ENCODE measurements around the gene PLPP4.

Gene PLPP4

GRCh38 chr10:120459185-120459584 lies 2.2 kb downstream of the PLPP4 start:
- Histone ChIP-seq H3K27me3 (ENCODE audit: control insufficient read depth, insufficient read depth, low read length) (peaks cover 11% of the 10 kb centered on the region), H3K4me3 (ENCODE audit: low read length) (no peak overlapping the region), H3K27ac (ENCODE audit: low read depth, low read length) (no peak overlapping the region), H3K9ac (ENCODE audit: low read length) (no peak overlapping the region), H3K36me3 (ENCODE audit: control insufficient read depth, insufficient read depth, low read length) (no peaks in the 10 kb centered on the region), H3K4me1 (ENCODE audit: control insufficient read depth, insufficient read depth, low read length) (peaks cover 6% of the 10 kb centered on the region)

GRCh38 chr10:120460186-120460585 lies 3.2 kb downstream of the PLPP4 start:
- no peak overlapping the region for H3K27ac ChIP-seq (ENCODE audit: low read depth, low read length)
- H3K36me3 ChIP-seq (ENCODE audit: control insufficient read depth, insufficient read depth, low read length), result no peaks in the 10 kb centered on the region
- peaks cover 9% of the 10 kb centered on the region for H3K27me3 ChIP-seq (ENCODE audit: control insufficient read depth, insufficient read depth, low read length)
- no peak overlapping the region for H3K9ac ChIP-seq (ENCODE audit: low read length)
- H3K4me3 ChIP-seq (ENCODE audit: low read length), result no peak overlapping the region
- peaks cover 6% of the 10 kb centered on the region for H3K4me1 ChIP-seq (ENCODE audit: control insufficient read depth, insufficient read depth, low read length)

GRCh38 chr10:120460776-120461175 lies 3.7 kb downstream of the PLPP4 start:
- no peaks in the 10 kb centered on the region for H3K36me3 ChIP-seq (ENCODE audit: control insufficient read depth, insufficient read depth, low read length)
- H3K4me1 ChIP-seq (ENCODE audit: control insufficient read depth, insufficient read depth, low read length), result peaks cover 6% of the 10 kb centered on the region
- H3K27ac ChIP-seq (ENCODE audit: low read depth, low read length), result no peak overlapping the region
- H3K4me3 ChIP-seq (ENCODE audit: low read length), result no peak overlapping the region
- H3K27me3 ChIP-seq (ENCODE audit: control insufficient read depth, insufficient read depth, low read length), result peaks cover 7% of the 10 kb centered on the region
- H3K9ac ChIP-seq (ENCODE audit: low read length), result no peak overlapping the region

- H3K27me3 ChIP-seq (ENCODE audit: control insufficient read depth, insufficient read depth, low read length), result peaks cover 7% of the 10 kb centered on the region
- H3K4me1 ChIP-seq (ENCODE audit: control insufficient read depth, insufficient read depth, low read length), result peaks cover 6% of the 10 kb centered on the region
- no peaks in the 10 kb centered on the region for H3K36me3 ChIP-seq (ENCODE audit: control insufficient read depth, insufficient read depth, low read length)
- no peak overlapping the region for H3K9ac ChIP-seq (ENCODE audit: low read length)
- no peak overlapping the region for H3K4me3 ChIP-seq (ENCODE audit: low read length)
- H3K27ac ChIP-seq (ENCODE audit: low read depth, low read length), result no peak overlapping the region
These were observed 5.1 kb downstream of the PLPP4 start for GRCh38 chr10:120462018-120462682.

GRCh38 chr10:120465138-120465537 lies 8.1 kb downstream of the PLPP4 start:
- H3K4me1 ChIP-seq (ENCODE audit: control insufficient read depth, insufficient read depth, low read length), result no peaks in the 10 kb centered on the region
- H3K27ac ChIP-seq (ENCODE audit: low read depth, low read length), result no peak overlapping the region
- no peak overlapping the region for H3K9ac ChIP-seq (ENCODE audit: low read length)
- no peaks in the 10 kb centered on the region for H3K36me3 ChIP-seq (ENCODE audit: control insufficient read depth, insufficient read depth, low read length)
- no peak overlapping the region for H3K4me3 ChIP-seq (ENCODE audit: low read length)
- no peaks in the 10 kb centered on the region for H3K27me3 ChIP-seq (ENCODE audit: control insufficient read depth, insufficient read depth, low read length)

GRCh38 chr10:120466006-120466405 lies 9.0 kb downstream of the PLPP4 start:
- Histone ChIP-seq H3K36me3 (ENCODE audit: control insufficient read depth, insufficient read depth, low read length) (no peaks in the 10 kb centered on the region), H3K4me1 (ENCODE audit: control insufficient read depth, insufficient read depth, low read length) (no peaks in the 10 kb centered on the region), H3K27me3 (ENCODE audit: control insufficient read depth, insufficient read depth, low read length) (no peaks in the 10 kb centered on the region), H3K9ac (ENCODE audit: low read length) (no peak overlapping the region), H3K27ac (ENCODE audit: low read depth, low read length) (no peak overlapping the region), H3K4me3 (ENCODE audit: low read length) (no peak overlapping the region)

- H3K4me3 ChIP-seq (ENCODE audit: low read length), result no peak overlapping the region
- H3K27me3 ChIP-seq (ENCODE audit: control insufficient read depth, insufficient read depth, low read length), result no peaks in the 10 kb centered on the region
- H3K36me3 ChIP-seq (ENCODE audit: control insufficient read depth, insufficient read depth, low read length), result no peaks in the 10 kb centered on the region
- H3K9ac ChIP-seq (ENCODE audit: low read length), result no peak overlapping the region
- H3K27ac ChIP-seq (ENCODE audit: low read depth, low read length), result no peak overlapping the region
- peaks cover 9% of the 10 kb centered on the region for H3K4me1 ChIP-seq (ENCODE audit: control insufficient read depth, insufficient read depth, low read length)
These were observed 16.6 kb downstream of the PLPP4 start for GRCh38 chr10:120473593-120473992.

- no peaks in the 10 kb centered on the region for H3K27me3 ChIP-seq (ENCODE audit: control insufficient read depth, insufficient read depth, low read length)
- no peak overlapping the region for H3K4me3 ChIP-seq (ENCODE audit: low read length)
- no peaks in the 10 kb centered on the region for H3K36me3 ChIP-seq (ENCODE audit: control insufficient read depth, insufficient read depth, low read length)
- no peak overlapping the region for H3K9ac ChIP-seq (ENCODE audit: low read length)
- H3K27ac ChIP-seq (ENCODE audit: low read depth, low read length), result no peak overlapping the region
- peaks cover 9% of the 10 kb centered on the region for H3K4me1 ChIP-seq (ENCODE audit: control insufficient read depth, insufficient read depth, low read length)
These were observed 17.9 kb downstream of the PLPP4 start for GRCh38 chr10:120474956-120475355.

- no peaks in the 10 kb centered on the region for H3K27me3 ChIP-seq (ENCODE audit: control insufficient read depth, insufficient read depth, low read length)
- H3K4me3 ChIP-seq (ENCODE audit: low read length), result no peak overlapping the region
- peak overlapping the region; percentile 56 for H3K27ac ChIP-seq (ENCODE audit: low read depth, low read length)
- H3K4me1 ChIP-seq (ENCODE audit: control insufficient read depth, insufficient read depth, low read length), result peaks cover 9% of the 10 kb centered on the region
- no peak overlapping the region for H3K9ac ChIP-seq (ENCODE audit: low read length)
- H3K36me3 ChIP-seq (ENCODE audit: control insufficient read depth, insufficient read depth, low read length), result no peaks in the 10 kb centered on the region
These were observed 19.1 kb downstream of the PLPP4 start for GRCh38 chr10:120475844-120476791.

- peaks cover 9% of the 10 kb centered on the region for H3K4me1 ChIP-seq (ENCODE audit: control insufficient read depth, insufficient read depth, low read length)
These were observed 20.2 kb downstream of the PLPP4 start for GRCh38 chr10:120477021-120477742.

GRCh38 chr10:120477743-120478141 lies 20.7 kb downstream of the PLPP4 start:
- Histone ChIP-seq H3K9ac (ENCODE audit: low read length) (no peak overlapping the region), H3K4me1 (ENCODE audit: control insufficient read depth, insufficient read depth, low read length) (peaks cover 9% of the 10 kb centered on the region), H3K27me3 (ENCODE audit: control insufficient read depth, insufficient read depth, low read length) (no peaks in the 10 kb centered on the region), H3K27ac (ENCODE audit: low read depth, low read length) (peak overlapping the region; percentile 48), H3K4me3 (ENCODE audit: low read length) (no peak overlapping the region), H3K36me3 (ENCODE audit: control insufficient read depth, insufficient read depth, low read length) (no peaks in the 10 kb centered on the region)

More at GRCh38 chr10:120477021-120477742, 20.2 kb downstream of the PLPP4 start:
- Histone ChIP-seq H3K9ac (ENCODE audit: low read length) (no peak overlapping the region), H3K27me3 (ENCODE audit: control insufficient read depth, insufficient read depth, low read length) (no peaks in the 10 kb centered on the region), H3K36me3 (ENCODE audit: control insufficient read depth, insufficient read depth, low read length) (no peaks in the 10 kb centered on the region), H3K27ac (ENCODE audit: low read depth, low read length) (peak overlapping the region; percentile 56), H3K4me3 (ENCODE audit: low read length) (no peak overlapping the region)

- Histone ChIP-seq H3K27me3 (ENCODE audit: control insufficient read depth, insufficient read depth, low read length) (no peaks in the 10 kb centered on the region), H3K4me1 (ENCODE audit: control insufficient read depth, insufficient read depth, low read length) (peaks cover 9% of the 10 kb centered on the region), H3K4me3 (ENCODE audit: low read length) (no peak overlapping the region), H3K27ac (ENCODE audit: low read depth, low read length) (no peak overlapping the region), H3K36me3 (ENCODE audit: control insufficient read depth, insufficient read depth, low read length) (no peaks in the 10 kb centered on the region), H3K9ac (ENCODE audit: low read length) (no peak overlapping the region)
These were observed 21.4 kb downstream of the PLPP4 start for GRCh38 chr10:120478386-120478785.

Data from rectal smooth muscle tissue (tissue), 1 donor.